Measurements from ENCODE around the gene UMODL1.

The UMODL1 gene

GRCh38 chr21:42145569-42146272 is 74.6 kb downstream of the UMODL1 start:
- Histone ChIP-seq H3K4me1 (ENCODE audit: insufficient read depth, low read length) (no peaks in the 10 kb centered on the region), H3K36me3 (ENCODE audit: insufficient read depth, low read length) (no peaks in the 10 kb centered on the region), H3K9me3 (ENCODE audit: low read length) (no peaks in the 10 kb centered on the region), H3K27ac (ENCODE audit: low read depth, low read length) (no peak overlapping the region), H3K9ac (ENCODE audit: low read length) (no peak overlapping the region), H3K27me3 (ENCODE audit: control insufficient read depth in 1 of 2, insufficient read depth in 2 of 2, low read length in 2 of 2) (no peaks in the 10 kb centered on the region), H3K4me3 (ENCODE audit: low read depth in 1 of 2, low read length in 2 of 2) (no peak overlapping the region)

GRCh38 chr21:42146273-42146805 is 75.2 kb downstream of the UMODL1 start:
- H3K4me3 ChIP-seq (ENCODE audit: low read depth in 1 of 2, low read length in 2 of 2), result no peak overlapping the region
- H3K9me3 ChIP-seq (ENCODE audit: low read length), result no peaks in the 10 kb centered on the region
- H3K4me1 ChIP-seq (ENCODE audit: insufficient read depth, low read length), result no peaks in the 10 kb centered on the region
- H3K9ac ChIP-seq (ENCODE audit: low read length), result no peak overlapping the region
- H3K27me3 ChIP-seq (ENCODE audit: control insufficient read depth in 1 of 2, insufficient read depth in 2 of 2, low read length in 2 of 2), result no peaks in the 10 kb centered on the region
- no peak overlapping the region for H3K27ac ChIP-seq (ENCODE audit: low read depth, low read length)
- H3K36me3 ChIP-seq (ENCODE audit: insufficient read depth, low read length), result no peaks in the 10 kb centered on the region

- Histone ChIP-seq H3K36me3 (ENCODE audit: insufficient read depth, low read length) (no peaks in the 10 kb centered on the region), H3K4me1 (ENCODE audit: insufficient read depth, low read length) (no peaks in the 10 kb centered on the region), H3K4me3 (ENCODE audit: low read depth in 1 of 2, low read length in 2 of 2) (no peak overlapping the region), H3K27me3 (ENCODE audit: control insufficient read depth in 1 of 2, insufficient read depth in 2 of 2, low read length in 2 of 2) (no peaks in the 10 kb centered on the region), H3K9ac (ENCODE audit: low read length) (no peak overlapping the region), H3K9me3 (ENCODE audit: low read length) (no peaks in the 10 kb centered on the region), H3K27ac (ENCODE audit: low read depth, low read length) (no peak overlapping the region)
Measured at GRCh38 chr21:42146821-42147220, 75.7 kb downstream of the UMODL1 start.

- no peak overlapping the region for H3K9ac ChIP-seq (ENCODE audit: low read length)
- H3K9me3 ChIP-seq (ENCODE audit: low read length), result no peaks in the 10 kb centered on the region
- H3K27me3 ChIP-seq (ENCODE audit: control insufficient read depth in 1 of 2, insufficient read depth in 2 of 2, low read length in 2 of 2), result no peaks in the 10 kb centered on the region
- no peak overlapping the region for H3K4me3 ChIP-seq (ENCODE audit: low read depth in 1 of 2, low read length in 2 of 2)
- no peaks in the 10 kb centered on the region for H3K4me1 ChIP-seq (ENCODE audit: insufficient read depth, low read length)
- H3K36me3 ChIP-seq (ENCODE audit: insufficient read depth, low read length), result no peaks in the 10 kb centered on the region
- no peak overlapping the region for H3K27ac ChIP-seq (ENCODE audit: low read depth, low read length)
Measured at GRCh38 chr21:42147386-42148020, 76.4 kb downstream of the UMODL1 start.

- Histone ChIP-seq H3K36me3 (ENCODE audit: insufficient read depth, low read length) (no peaks in the 10 kb centered on the region), H3K9me3 (ENCODE audit: low read length) (no peaks in the 10 kb centered on the region), H3K4me3 (ENCODE audit: low read depth in 1 of 2, low read length in 2 of 2) (no peak overlapping the region), H3K4me1 (ENCODE audit: insufficient read depth, low read length) (no peaks in the 10 kb centered on the region), H3K27ac (ENCODE audit: low read depth, low read length) (no peak overlapping the region), H3K27me3 (ENCODE audit: control insufficient read depth in 1 of 2, insufficient read depth in 2 of 2, low read length in 2 of 2) (no peaks in the 10 kb centered on the region), H3K9ac (ENCODE audit: low read length) (no peak overlapping the region)
Measured at GRCh38 chr21:42148097-42148496, 77.0 kb downstream of the UMODL1 start.

- H3K9ac ChIP-seq (ENCODE audit: low read length), result no peak overlapping the region
- no peak overlapping the region for H3K27ac ChIP-seq (ENCODE audit: low read depth, low read length)
- H3K9me3 ChIP-seq (ENCODE audit: low read length), result no peaks in the 10 kb centered on the region
- H3K27me3 ChIP-seq (ENCODE audit: control insufficient read depth in 1 of 2, insufficient read depth in 2 of 2, low read length in 2 of 2), result no peaks in the 10 kb centered on the region
- no peaks in the 10 kb centered on the region for H3K4me1 ChIP-seq (ENCODE audit: insufficient read depth, low read length)
- H3K36me3 ChIP-seq (ENCODE audit: insufficient read depth, low read length), result no peaks in the 10 kb centered on the region
- H3K4me3 ChIP-seq (ENCODE audit: low read depth in 1 of 2, low read length in 2 of 2), result no peak overlapping the region
Measured at GRCh38 chr21:42148584-42148983, 77.5 kb downstream of the UMODL1 start.

- Histone ChIP-seq H3K4me1 (ENCODE audit: insufficient read depth, low read length) (no peaks in the 10 kb centered on the region), H3K36me3 (ENCODE audit: insufficient read depth, low read length) (no peaks in the 10 kb centered on the region), H3K9ac (ENCODE audit: low read length) (no peak overlapping the region), H3K27me3 (ENCODE audit: control insufficient read depth in 1 of 2, insufficient read depth in 2 of 2, low read length in 2 of 2) (no peaks in the 10 kb centered on the region), H3K9me3 (ENCODE audit: low read length) (no peaks in the 10 kb centered on the region), H3K4me3 (ENCODE audit: low read depth in 1 of 2, low read length in 2 of 2) (no peak overlapping the region), H3K27ac (ENCODE audit: low read depth, low read length) (no peak overlapping the region)
Measured at GRCh38 chr21:42149656-42150473, 78.7 kb downstream of the UMODL1 start.

GRCh38 chr21:42150474-42151085 is 79.5 kb downstream of the UMODL1 start:
- H3K4me1 ChIP-seq (ENCODE audit: insufficient read depth, low read length), result no peaks in the 10 kb centered on the region
- H3K9ac ChIP-seq (ENCODE audit: low read length), result no peak overlapping the region
- no peak overlapping the region for H3K27ac ChIP-seq (ENCODE audit: low read depth, low read length)
- H3K27me3 ChIP-seq (ENCODE audit: control insufficient read depth in 1 of 2, insufficient read depth in 2 of 2, low read length in 2 of 2), result no peaks in the 10 kb centered on the region
- no peaks in the 10 kb centered on the region for H3K9me3 ChIP-seq (ENCODE audit: low read length)
- no peaks in the 10 kb centered on the region for H3K36me3 ChIP-seq (ENCODE audit: insufficient read depth, low read length)
- no peak overlapping the region for H3K4me3 ChIP-seq (ENCODE audit: low read depth in 1 of 2, low read length in 2 of 2)

- Histone ChIP-seq H3K4me1 (ENCODE audit: insufficient read depth, low read length) (no peaks in the 10 kb centered on the region), H3K9ac (ENCODE audit: low read length) (no peak overlapping the region), H3K4me3 (ENCODE audit: low read depth in 1 of 2, low read length in 2 of 2) (no peak overlapping the region), H3K9me3 (ENCODE audit: low read length) (no peaks in the 10 kb centered on the region), H3K36me3 (ENCODE audit: insufficient read depth, low read length) (no peaks in the 10 kb centered on the region), H3K27me3 (ENCODE audit: control insufficient read depth in 1 of 2, insufficient read depth in 2 of 2, low read length in 2 of 2) (no peaks in the 10 kb centered on the region), H3K27ac (ENCODE audit: low read depth, low read length) (no peak overlapping the region)
Measured at GRCh38 chr21:42151148-42151947, 80.2 kb downstream of the UMODL1 start.

GRCh38 chr21:42151948-42152220 is 80.8 kb downstream of the UMODL1 start:
- Histone ChIP-seq H3K36me3 (ENCODE audit: insufficient read depth, low read length) (no peaks in the 10 kb centered on the region), H3K9me3 (ENCODE audit: low read length) (no peaks in the 10 kb centered on the region), H3K27me3 (ENCODE audit: control insufficient read depth in 1 of 2, insufficient read depth in 2 of 2, low read length in 2 of 2) (no peaks in the 10 kb centered on the region), H3K4me1 (ENCODE audit: insufficient read depth, low read length) (no peaks in the 10 kb centered on the region), H3K9ac (ENCODE audit: low read length) (no peak overlapping the region), H3K4me3 (ENCODE audit: low read depth in 1 of 2, low read length in 2 of 2) (no peak overlapping the region), H3K27ac (ENCODE audit: low read depth, low read length) (no peak overlapping the region)
